OCI-LY3 (cell line): ENCODE data around the gene RBM33.
A peak's percentile ranks its signal among the peaks of the same experiment; 100 is the strongest.

Source experiments
- H2AFZ ChIP-seq: fragments of 200-600, 300-600 bp; shearing (Covaris generic); 2 replicates; pipeline ENCODE4 v1.6.0; 2014; ENCODE audit warnings: antibody characterized with exemption, low read depth, low read length
- H3K27ac ChIP-seq: fragments of 200-600, 300-600 bp; sonication (generic); 2 replicates; pipeline ENCODE4 v1.5.1; 2014; ENCODE audit warnings: mild to moderate bottlenecking, low read length, moderate library complexity, mixed read lengths
- H3K27me3 ChIP-seq: fragments of 200-600, 300-600 bp; sonication (generic); 2 replicates; pipeline ENCODE4 v1.6.1; 2014; ENCODE audit warnings: low read depth, low read length, mixed read lengths
- H3K36me3 ChIP-seq: fragments of 200-600, 300-600 bp; sonication (generic); replicated peaks from 2 replicates; pipeline ENCODE3; 2014; ENCODE audit warnings: low read depth, low read length, mixed read lengths
- H3K4me1 ChIP-seq: fragments of 300-600, 200-600 bp; sonication (generic); 2 replicates; pipeline ENCODE4 v1.6.1; 2014; ENCODE audit warnings: low read length, mixed read lengths
- H3K4me2 ChIP-seq: fragments of 200-600, 300-600 bp; sonication (generic); 2 replicates; pipeline ENCODE4 v1.6.1; 2014; ENCODE audit warnings: low read length, mixed read lengths
- H3K4me3 ChIP-seq: fragments of 300-600, 200-600 bp; sonication (generic); 2 replicates; pipeline ENCODE4 v1.5.1; 2014; ENCODE audit warnings: antibody characterized with exemption, mild to moderate bottlenecking, low read length, moderate library complexity
- H3K79me2 ChIP-seq: fragments of 300-600, 200-600 bp; shearing (Covaris generic); 2 replicates; pipeline ENCODE4 v1.6.1; 2014; ENCODE audit warnings: mild to moderate bottlenecking, low read length, mixed read lengths
- H3K9ac ChIP-seq: fragments of 300-600, 200-600 bp; shearing (Covaris generic); 2 replicates; pipeline ENCODE4 v1.6.0; 2014; ENCODE audit warnings: mild to moderate bottlenecking, low read length, moderate library complexity
- H3K9me3 ChIP-seq: fragments of 200-600, 300-600 bp; shearing (Covaris generic); 2 replicates; pipeline ENCODE4 v1.6.1; 2014; ENCODE audit warnings: low read length, mixed read lengths; ENCODE audit not compliant: insufficient read depth
- H4K20me1 ChIP-seq: fragments of 200-600, 300-600 bp; sonication (generic); 2 replicates; pipeline ENCODE4 v1.6.1; 2016; ENCODE audit warnings: low read length, mixed read lengths; ENCODE audit not compliant: insufficient read depth
- EZH2phosphoT487 ChIP-seq: fragments of 200-600 bp; shearing (Covaris generic); IDR thresholded peaks from 2 replicates; pipeline ENCODE4 v1.6.1; 2018; ENCODE audit warnings: antibody characterized with exemption, mixed run types, low read depth
- TF ChIP-seq, protein P1 (sequence below): fragments of 200-600, 300-600 bp; sonication (generic); IDR thresholded peaks from 2 replicates; pipeline ENCODE4 v1.5.1; 2014; ENCODE audit warnings: antibody characterized with exemption, low read length, low read depth

Gene RBM33

DNA sequence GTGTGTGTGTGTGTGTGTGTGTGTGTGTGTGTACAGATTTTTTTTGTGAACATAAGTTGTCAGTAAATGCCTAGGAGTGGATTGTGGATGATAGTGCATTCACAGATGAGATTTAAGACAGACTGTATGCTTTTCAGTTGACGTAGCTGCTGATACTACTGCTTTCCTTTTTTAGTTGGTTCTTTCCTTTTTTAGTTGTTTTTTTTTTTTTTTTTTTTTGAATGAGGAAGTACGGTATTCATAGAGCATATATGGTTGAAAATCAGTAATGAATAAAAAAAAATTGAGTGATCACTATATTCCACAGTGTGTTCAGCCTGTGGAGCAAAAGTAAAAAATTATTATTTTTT lies 80.5 kb downstream of the RBM33 start:
- H3K9ac ChIP-seq = no peak overlapping the region
- 0 out of 2 replicates have a peak overlapping the region, but pooled peaks have one; percentile 0 for H3K27ac ChIP-seq
- H3K4me1 ChIP-seq = peaks cover 35% of the 10 kb centered on the region
- H3K9me3 ChIP-seq = peaks cover 5% of the 10 kb centered on the region; the same call in 1 of the 2 replicates
- TF ChIP-seq EZH2phosphoT487 = no peak
- TF ChIP-seq, protein P1, sequence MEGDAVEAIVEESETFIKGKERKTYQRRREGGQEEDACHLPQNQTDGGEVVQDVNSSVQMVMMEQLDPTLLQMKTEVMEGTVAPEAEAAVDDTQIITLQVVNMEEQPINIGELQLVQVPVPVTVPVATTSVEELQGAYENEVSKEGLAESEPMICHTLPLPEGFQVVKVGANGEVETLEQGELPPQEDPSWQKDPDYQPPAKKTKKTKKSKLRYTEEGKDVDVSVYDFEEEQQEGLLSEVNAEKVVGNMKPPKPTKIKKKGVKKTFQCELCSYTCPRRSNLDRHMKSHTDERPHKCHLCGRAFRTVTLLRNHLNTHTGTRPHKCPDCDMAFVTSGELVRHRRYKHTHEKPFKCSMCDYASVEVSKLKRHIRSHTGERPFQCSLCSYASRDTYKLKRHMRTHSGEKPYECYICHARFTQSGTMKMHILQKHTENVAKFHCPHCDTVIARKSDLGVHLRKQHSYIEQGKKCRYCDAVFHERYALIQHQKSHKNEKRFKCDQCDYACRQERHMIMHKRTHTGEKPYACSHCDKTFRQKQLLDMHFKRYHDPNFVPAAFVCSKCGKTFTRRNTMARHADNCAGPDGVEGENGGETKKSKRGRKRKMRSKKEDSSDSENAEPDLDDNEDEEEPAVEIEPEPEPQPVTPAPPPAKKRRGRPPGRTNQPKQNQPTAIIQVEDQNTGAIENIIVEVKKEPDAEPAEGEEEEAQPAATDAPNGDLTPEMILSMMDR = no peak
- no peaks in the 10 kb centered on the region for H3K27me3 ChIP-seq
- peak overlapping the region; percentile 43 for H3K4me2 ChIP-seq
- peaks cover 22% of the 10 kb centered on the region for H3K36me3 ChIP-seq
- no peak overlapping the region for H3K4me3 ChIP-seq
- peaks cover 27% of the 10 kb centered on the region; the same call in 1 of the 2 replicates for H4K20me1 ChIP-seq
- H2AFZ ChIP-seq = no peak overlapping the region
- H3K79me2 ChIP-seq = peaks cover 18% of the 10 kb centered on the region; the same call in 1 of the 2 replicates

DNA sequence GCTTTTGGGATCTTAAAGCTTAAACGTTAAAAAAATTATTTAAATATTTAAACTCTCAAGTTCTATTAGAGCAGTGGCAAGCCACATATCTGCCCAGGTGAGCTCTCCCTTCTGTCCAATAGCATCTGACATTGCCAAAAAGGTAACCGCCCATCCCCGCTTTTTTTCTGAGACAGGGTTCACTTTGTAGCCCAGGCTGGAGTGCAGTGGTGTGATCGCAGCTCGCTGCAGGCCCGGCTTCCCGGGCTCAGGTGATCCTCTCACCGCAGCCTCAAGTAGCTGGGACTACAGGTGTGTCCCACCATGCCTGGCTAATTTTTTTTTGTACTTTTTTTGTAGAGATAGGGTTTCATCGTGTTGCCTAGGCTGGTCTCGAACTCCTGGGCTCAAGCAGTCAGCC lies 83.2 kb downstream of the RBM33 start:
- Histone ChIP-seq H3K4me1 (peaks cover 25% of the 10 kb centered on the region), H3K27me3 (no peaks in the 10 kb centered on the region), H3K4me2 (no peak overlapping the region), H3K36me3 (peaks cover 22% of the 10 kb centered on the region), H3K27ac (no peak overlapping the region), H3K9me3 (no peaks in the 10 kb centered on the region), H4K20me1 (peaks cover 22% of the 10 kb centered on the region; the same call in 1 of the 2 replicates), H3K9ac (no peak overlapping the region), H2AFZ (no peak overlapping the region), H3K79me2 (peaks cover 13% of the 10 kb centered on the region; the same call in 1 of the 2 replicates), H3K4me3 (no peak overlapping the region)
- TF ChIP-seq, protein P1 = no peak
- no peak for TF ChIP-seq EZH2phosphoT487

DNA sequence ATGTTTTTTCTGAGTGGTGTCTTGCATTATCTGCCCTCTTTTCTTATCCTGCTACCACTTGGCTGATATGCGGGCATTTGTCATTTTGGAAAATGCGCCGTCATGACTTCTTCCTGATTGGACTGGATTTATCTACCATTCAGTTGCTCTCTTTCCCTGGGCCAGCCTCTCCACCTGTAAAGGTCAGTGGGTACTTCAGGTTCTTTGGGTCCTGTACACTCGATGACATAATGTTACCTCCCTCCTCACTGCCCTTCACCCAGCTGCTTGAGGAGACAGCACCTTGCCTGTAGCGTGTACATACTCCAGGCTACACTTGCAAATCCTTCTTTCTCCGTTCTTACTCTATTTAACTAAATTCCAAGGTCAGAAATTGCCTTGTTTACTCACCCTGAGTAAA lies 83.7 kb downstream of the RBM33 start:
- Histone ChIP-seq H3K4me1 (peaks cover 20% of the 10 kb centered on the region), H3K4me2 (no peak overlapping the region), H2AFZ (no peak overlapping the region), H3K27ac (no peak overlapping the region), H3K79me2 (peaks cover 10% of the 10 kb centered on the region; the same call in 1 of the 2 replicates), H3K36me3 (peaks cover 19% of the 10 kb centered on the region), H3K4me3 (no peak overlapping the region), H3K9me3 (no peaks in the 10 kb centered on the region), H3K27me3 (no peaks in the 10 kb centered on the region), H4K20me1 (peaks cover 20% of the 10 kb centered on the region; the same call in 1 of the 2 replicates), H3K9ac (no peak overlapping the region)
- TF ChIP-seq, protein P1 = no peak
- no peak for TF ChIP-seq EZH2phosphoT487

DNA sequence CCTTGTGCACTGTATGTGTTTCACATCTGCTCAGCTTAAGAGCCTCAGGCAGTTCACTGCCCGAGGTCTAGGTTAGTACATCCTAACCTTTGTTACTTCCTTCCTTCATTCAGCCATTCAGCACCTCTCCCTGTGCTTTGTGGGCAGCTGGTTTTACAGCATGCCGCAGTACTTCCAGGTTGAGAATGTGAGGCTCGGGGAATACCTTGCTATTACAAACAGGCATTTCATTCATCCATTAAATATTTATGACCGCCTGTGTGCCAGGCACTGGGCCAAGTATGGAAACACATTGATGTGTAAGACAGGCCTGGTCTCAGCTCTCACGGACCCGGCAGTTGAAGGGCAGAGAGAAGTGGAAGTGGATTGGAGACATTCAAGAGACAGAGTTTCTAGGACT lies 85.4 kb downstream of the RBM33 start:
- Histone ChIP-seq H3K4me2 (no peak overlapping the region), H3K9me3 (no peaks in the 10 kb centered on the region), H3K79me2 (peaks cover under 1% of the 10 kb centered on the region; the same call in 1 of the 2 replicates), H3K27ac (no peak overlapping the region), H2AFZ (no peak overlapping the region), H3K27me3 (no peaks in the 10 kb centered on the region), H3K4me1 (peaks cover 9% of the 10 kb centered on the region), H3K4me3 (no peak overlapping the region), H4K20me1 (peaks cover 32% of the 10 kb centered on the region; the same call in 1 of the 2 replicates), H3K9ac (no peak overlapping the region), H3K36me3 (peaks cover 17% of the 10 kb centered on the region)
- no peak for TF ChIP-seq EZH2phosphoT487
- TF ChIP-seq, protein P1 = no peak
